NCI-H1417 treated with DMSO at 0.1 percent for 48 hours (cell line): Measurements from ENCODE around the gene EFCAB6.

Experiments used
- DNase-seq: peaks from one replicate; lab custom pipeline; 2025; lab: John Stamatoyannopoulos, UW

The EFCAB6 gene

GRCh38 chr22:43846966-43847365, 34.9 kb upstream of the EFCAB6 start:
- DNase-seq: no peak

DNA sequence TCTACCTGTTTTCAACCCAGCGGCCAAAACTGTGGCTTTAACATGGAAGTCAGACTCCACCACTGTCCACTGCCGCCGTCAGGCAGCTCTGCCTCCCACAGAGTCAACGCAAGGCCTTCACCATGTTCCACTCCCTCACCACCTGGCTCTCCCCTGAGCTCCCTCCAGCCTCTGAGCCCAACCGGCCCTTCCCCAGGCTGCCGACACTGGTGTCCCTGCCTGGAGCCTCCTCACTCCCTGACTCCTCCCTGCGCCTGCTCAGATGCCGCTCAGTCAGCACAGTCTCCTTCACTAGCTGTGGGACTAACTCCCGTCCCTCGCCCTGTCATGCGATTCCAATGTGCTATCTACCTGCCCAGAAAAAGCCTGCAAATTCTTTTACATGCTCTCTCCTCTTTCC, 33.9 kb upstream of the EFCAB6 start:
- DNase-seq: no peak

DNA sequence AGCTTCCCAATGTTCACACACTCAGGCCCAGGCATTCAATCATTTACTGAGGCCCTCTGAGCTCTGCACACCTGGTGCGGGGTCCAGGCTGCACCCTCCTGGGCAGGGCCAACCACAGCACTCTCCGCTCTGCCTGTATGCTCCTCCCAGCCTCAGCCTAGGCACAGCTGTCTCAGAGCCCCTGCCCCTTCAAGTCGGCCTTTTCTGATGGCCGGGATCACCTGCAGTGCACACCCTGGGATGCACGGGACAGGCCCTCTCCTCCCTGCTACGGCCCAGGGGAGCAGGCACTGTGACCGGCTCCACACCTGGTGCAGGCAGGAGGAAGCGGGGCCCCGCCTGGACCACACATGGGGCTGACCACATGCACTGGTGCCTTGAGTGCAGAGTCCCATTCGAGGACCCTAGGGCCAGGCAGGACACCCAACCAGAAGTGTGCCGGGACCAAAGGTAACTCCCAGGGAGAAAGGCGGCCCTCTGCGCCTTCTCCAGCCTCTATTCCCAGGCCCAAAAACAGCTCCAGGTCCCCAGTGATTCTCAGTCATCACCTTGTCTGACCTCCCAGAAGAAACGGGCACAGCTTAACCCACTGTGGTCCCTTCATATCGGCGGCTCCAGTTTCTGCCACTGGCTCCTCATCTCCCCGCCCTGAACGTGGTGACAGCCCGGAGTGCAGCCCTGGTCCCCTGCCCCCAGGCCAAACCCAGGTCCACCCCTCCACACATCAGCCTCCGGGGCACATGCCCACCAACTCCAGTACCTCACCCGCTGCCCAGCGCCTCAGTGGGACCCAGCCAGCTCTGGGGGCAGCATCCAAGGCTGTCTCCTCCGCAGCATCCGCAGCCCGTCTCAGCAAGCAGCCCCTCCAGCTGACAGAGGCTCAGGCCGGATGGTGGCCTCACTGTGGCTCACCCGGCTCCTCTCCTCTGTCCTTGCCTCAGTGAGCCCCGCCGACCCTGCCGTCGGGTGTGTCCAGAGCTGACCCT, 32.7 kb upstream of the EFCAB6 start:
- DNase-seq: no peak

DNA sequence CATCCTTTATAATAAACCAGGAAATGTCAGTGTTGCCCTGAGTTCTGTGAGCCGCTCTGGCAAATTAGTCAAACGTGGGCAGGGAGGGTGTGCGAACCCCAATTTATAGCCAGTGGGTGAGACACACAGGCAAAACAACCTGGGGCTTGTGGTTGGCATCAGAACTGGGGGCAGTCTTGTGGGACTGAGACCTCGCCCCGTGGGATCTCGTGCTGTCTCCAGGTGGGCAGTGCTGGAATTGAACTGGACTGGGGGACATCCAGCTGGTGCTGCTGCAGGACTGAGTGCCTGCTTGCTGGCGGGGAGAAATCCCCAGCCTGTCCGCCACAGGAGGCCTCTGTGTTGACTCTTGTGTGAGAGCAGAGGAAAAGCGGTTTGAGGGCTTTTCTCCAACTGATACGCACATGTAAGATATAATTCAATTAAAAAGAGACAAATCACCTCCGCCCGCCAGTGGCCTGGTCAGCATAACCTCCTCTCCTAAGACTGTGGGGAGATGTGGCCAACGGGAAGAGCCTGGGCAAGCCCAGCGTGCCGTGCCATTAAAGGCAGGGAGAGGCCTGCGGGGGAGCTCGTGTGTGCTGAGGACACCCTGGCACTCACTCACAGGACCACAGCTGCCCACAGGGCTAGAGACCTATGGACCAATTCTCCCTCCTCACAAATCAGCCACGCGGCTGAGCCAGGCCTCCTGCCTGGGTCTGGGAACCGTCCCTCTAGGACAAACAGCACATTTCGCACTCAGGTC, 31.9 kb upstream of the EFCAB6 start:
- DNase-seq: no peak

- no peak for DNase-seq
Measured at GRCh38 chr22:43841742-43842141, 29.6 kb upstream of the EFCAB6 start.

DNA sequence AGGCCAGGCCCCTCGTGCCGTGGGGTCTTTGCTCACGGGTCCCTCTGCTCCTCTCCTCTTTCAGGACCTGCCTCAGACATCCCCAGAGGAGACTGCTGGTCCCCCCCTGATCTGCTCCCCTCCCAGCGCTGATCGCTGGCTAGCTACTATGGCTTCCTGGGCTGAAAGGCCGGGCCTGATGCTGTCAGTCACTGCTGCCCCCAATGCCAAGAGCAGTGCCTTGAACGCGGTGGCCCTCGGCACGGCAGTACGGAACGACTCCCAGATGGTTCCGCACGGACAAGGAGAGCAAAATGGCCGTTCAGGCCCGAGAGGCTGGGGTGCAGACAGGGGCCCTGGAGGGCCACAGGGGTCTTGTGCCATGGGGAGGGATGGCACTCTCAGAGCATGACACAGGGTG, 28.7 kb upstream of the EFCAB6 start:
- DNase-seq: no peak

GRCh38 chr22:43840431-43840830, 28.3 kb upstream of the EFCAB6 start:
- no peak for DNase-seq

- no peak for DNase-seq
Measured at GRCh38 chr22:43839781-43840180, 27.7 kb upstream of the EFCAB6 start.

DNA sequence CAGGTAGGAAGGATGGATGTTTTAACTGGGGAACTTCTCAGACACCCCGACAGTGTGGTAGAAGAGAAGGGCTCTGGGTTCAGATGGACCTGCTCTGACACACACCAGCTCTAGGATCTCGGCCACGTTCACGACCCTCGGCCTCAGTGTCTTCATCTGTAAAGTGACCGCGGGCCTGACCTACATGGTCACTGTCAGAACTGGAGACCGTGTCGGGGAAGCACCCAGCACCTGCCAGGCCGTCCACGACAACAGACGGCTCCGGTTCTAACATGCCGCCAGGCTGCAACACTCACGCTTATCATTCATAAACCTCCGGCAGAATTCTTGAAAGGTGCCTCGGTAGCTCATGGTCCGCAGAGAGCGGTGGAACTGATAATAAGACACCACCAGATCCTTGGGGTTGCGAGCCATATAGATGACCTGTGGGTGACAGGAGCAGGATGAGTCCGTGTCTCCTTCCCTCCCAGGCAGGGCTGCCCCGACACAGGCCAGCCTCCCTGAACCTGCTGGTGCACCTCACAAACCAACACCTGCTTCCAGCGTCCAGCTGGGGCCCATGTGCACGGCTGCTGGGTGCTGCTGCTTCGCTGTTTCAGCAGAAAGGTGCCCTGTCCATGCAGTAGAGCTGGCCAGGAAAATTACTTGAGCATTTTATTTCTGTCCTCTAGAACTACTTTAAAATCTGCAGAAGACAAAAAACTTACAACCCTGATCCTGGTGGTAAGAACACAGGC, 26.6 kb upstream of the EFCAB6 start:
- DNase-seq: no peak

DNA sequence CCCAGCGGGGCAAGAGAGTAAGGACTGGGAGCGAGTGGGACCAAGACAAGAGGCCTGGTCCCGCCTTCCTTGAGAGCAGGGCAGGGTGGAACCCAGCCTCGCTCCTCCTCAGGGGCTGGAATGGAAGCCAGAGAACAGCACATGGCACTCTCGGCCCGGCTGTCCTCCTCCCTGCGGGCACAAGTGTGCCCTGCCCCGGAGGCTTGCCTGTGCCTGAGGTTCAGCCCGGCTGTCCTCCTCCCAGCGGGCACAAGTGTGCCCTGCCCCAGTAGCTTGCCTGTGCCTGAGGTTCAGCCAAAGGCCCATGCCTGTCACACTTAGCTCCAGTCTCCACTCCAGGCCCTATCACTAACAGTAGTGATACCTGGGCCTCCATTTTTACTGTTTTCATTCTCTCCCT, 26.1 kb upstream of the EFCAB6 start:
- DNase-seq: no peak

- no peak for DNase-seq
Measured at GRCh38 chr22:43837666-43838065, 25.6 kb upstream of the EFCAB6 start.

DNA sequence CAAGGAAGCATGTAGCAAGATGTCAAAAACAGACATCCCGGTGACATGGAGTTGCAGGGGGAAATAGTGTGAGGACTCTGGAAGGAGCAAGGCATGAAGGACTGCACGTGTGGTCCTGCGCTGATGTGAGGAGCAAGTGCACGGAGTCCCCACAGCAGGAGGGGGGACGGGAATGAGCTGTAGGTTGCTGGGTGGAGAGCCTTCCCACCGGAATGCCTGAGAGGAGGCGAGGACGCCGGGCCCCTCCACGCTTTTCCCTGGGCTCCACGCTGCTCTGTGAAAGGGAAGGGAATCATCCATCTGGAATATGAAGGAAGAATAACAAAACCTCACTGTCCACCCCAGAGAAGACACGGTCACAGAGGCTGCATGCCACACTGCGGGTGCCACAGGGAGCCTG, 23.6 kb upstream of the EFCAB6 start:
- no peak for DNase-seq

GRCh38 chr22:43835166-43835565, 23.1 kb upstream of the EFCAB6 start:
- no peak for DNase-seq

DNA sequence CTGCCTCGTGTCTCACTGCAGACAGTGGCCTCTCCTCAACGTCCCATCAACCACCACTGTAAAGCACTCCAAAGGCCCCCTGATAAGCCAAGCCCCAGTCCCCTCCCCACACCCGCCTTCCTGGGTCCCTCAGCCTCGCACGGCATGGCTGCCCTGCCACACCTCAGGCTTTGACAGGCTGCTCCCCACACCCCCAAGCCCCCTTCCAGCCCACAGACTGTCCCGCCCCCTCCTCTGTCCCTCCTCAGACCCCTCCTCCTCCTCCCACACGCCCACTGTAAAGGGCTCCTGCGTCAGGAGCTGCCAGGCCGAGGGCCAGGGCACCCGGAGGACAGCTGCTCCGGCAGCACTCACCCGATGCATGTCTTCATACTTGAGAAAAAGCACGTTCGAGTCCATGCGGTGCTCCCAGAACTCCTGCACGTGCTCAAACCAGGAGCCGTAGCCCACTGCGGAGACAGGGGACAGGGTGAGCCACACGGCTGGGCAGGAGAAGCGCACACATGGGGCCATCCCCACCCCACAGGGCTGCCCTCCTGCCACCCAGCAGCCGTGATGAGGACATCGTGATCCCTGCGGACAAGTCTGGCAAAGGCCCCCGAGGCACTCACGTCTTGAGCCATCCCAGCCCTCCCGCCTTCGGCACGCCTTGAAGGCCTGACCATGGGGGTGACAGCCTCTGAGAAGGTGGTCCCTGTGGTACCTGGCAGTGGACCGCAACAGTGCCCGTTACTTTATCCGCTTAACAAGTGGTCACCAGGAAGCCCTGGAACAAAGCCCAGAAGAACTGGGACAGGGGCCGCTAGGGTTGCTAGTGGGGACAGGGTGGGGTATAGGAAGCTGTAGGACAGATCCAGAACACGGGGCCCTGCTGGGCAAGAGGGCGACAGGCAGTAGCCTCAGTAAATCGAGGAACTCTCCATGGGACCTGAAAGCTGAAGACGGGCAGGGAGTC, 21.5 kb upstream of the EFCAB6 start:
- DNase-seq: no peak

DNA sequence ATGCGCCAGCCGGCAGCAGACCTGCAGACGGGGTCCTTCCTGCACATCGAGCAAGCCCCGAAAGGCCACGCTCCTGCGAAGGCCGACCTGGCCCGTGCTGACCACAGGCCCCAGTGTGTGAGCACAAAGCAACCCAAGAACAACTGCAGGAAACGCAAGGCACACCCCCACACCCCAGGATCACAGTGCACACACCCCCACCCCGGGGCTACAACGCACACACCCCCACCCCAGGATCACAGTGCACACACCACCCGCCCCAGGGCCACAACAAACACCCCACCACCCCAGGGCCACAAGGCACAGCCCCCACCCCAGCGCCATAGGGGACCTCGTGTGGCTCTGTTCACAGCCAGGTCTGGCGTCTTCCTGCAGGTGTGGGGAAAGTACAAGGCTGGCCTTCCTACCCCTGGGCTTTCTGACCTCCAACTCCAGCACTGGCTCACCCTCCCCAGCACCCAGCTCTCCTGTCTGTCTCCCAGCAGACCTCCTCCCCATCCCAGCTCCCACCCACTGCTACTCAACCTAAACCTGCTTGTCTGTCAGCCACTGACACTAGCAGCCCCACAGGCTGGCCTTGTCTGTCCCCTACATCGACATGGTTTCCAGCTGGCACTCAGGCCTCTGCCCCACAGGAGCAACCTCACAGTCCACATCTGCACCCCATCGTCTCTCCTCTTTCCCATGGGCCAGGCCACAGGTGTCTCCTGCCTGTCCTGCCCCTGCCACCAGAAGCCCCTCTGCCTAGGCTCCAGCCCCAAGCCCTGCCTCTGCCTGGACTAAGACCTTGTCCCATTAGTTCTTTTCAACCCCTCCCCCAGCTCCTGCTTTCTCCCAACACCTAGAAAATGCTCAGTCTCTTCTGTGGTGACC, 20.5 kb upstream of the EFCAB6 start:
- DNase-seq: no peak

DNA sequence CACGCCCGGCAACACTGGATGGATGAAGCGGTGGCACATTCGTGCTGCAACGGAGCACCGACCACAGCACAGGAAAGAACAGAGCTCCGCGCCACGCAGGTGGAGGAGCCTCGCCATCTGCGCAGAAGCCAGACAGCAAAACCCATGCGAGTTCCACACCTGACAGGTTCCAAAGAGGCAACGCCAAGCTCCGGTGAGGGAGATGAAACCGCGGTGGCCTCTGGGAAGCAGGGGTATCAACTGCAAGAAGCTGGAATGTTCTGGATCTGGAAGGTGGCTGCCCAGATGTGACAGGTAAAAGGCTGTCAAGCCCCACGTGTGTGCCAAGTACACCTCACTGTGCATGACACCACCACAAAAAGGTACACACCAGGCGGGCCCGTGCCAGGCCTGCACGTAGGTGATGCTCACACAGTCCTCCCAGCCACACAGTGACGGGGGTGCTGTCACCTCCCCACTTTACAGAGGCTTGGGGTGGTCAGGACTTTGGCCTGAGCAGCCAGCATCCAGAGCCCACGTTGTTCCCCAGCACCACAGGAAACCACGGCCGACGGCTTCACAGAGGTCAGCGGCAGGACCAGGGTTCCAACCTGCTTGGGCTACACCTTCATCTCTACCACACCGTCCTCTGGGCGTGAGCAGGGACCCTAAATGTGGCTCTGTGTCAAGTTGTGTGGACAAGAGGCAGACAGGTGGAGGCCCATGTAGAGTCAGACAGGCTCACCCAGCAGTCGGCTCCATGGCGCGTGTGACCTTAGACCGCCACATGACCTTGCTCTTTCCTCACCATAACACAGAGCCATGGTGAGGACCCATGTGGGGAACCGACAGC, 19.7 kb upstream of the EFCAB6 start:
- no peak for DNase-seq

- no peak for DNase-seq
Measured at GRCh38 chr22:43830931-43831560, 18.9 kb upstream of the EFCAB6 start.

GRCh38 chr22:43829904-43830851, 18.1 kb upstream of the EFCAB6 start:
- no peak for DNase-seq
